GM12864 (cell line): ENCODE measurements around the gene PDHX.

Experiments used
- DNase-seq: peaks from one replicate; pipeline ENCODE4 v3.0.0-alpha.2; 2011; ENCODE audit warnings: low read depth
- H3K4me3 ChIP-seq: 2 replicates; pipeline ENCODE4 v1.5.1; 2011; ENCODE audit warnings: mild to moderate bottlenecking, low read depth, low read length, control low read depth
- TF ChIP-seq, protein P1 (sequence below): IDR thresholded peaks from 2 replicates; pipeline ENCODE4 v1.5.1; 2011; ENCODE audit warnings: low read depth, mild to moderate bottlenecking, moderate library complexity, low read length, control low read depth, inconsistent platforms; ENCODE audit errors: missing control alignments

PDHX gene

DNA sequence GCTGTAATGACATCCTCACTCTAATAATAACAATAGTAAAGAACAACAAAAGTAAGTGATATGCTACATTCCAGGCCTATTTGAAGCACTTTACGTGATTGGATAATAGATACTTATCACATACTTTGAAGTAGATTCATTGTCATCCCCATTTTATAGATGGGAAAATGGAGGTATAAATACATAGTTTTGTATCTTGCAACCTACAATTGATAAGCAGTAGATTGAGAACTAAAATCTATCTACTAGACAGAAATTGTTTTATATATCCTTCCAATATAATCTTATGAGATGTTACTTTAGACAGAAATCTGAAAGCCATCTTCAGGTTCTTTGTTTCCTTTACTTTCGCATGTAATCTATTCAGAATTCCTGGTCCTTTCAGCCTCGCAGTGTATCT, 118.0 kb downstream of the PDHX start:
- no peak for DNase-seq
- H3K4me3 ChIP-seq, result no peak overlapping the region
- TF ChIP-seq, protein P1, sequence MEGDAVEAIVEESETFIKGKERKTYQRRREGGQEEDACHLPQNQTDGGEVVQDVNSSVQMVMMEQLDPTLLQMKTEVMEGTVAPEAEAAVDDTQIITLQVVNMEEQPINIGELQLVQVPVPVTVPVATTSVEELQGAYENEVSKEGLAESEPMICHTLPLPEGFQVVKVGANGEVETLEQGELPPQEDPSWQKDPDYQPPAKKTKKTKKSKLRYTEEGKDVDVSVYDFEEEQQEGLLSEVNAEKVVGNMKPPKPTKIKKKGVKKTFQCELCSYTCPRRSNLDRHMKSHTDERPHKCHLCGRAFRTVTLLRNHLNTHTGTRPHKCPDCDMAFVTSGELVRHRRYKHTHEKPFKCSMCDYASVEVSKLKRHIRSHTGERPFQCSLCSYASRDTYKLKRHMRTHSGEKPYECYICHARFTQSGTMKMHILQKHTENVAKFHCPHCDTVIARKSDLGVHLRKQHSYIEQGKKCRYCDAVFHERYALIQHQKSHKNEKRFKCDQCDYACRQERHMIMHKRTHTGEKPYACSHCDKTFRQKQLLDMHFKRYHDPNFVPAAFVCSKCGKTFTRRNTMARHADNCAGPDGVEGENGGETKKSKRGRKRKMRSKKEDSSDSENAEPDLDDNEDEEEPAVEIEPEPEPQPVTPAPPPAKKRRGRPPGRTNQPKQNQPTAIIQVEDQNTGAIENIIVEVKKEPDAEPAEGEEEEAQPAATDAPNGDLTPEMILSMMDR, result no peak

DNA sequence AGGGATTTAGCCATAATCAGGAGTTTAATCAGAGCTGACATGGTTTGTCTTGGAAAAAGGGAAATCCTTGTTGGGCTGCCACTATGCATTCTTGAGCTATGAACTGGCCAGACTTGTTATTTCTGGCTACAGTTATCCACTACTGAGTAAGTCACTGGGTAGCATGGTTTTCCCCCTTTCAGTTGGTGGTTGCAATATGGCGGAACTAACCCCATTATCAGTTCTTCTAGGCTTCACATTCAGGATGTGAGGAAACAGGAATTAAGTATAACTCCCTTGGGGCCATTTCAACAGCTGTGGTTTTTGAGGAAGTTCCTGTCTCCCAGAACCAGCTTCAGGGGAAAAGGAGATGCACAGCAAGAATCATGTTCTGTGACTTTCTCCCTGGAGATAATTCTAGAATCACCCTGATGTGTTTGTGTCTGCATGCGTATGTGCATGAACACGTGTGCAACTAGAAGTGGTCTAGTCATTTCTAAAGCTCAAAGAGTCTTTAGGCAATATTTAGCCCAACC, 119.5 kb downstream of the PDHX start:
- DNase-seq, result no peak
- TF ChIP-seq, protein P1, result no peak
- H3K4me3 ChIP-seq, result no peak overlapping the region

DNA sequence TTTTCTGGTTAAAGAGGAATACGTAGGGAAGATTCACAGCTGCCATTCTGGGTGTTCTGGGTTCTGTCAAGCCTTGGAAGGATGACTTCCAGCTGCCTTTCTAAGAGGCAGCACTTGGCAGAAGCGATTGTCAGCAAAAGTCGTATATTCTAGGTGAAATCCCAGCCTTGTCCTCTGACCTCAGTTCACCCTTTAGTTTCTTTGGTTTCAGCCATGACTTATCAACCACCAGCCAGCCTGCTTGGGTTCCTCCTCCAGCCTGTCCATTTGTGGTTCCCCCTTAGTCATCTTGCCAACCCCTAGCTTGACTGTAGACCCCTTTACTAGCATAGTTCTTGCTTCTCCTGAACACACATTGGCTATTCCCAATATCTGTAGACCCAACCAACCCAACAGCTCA, 120.2 kb downstream of the PDHX start:
- DNase-seq, result no peak
- H3K4me3 ChIP-seq, result no peak overlapping the region
- TF ChIP-seq, protein P1, result no peak

DNA sequence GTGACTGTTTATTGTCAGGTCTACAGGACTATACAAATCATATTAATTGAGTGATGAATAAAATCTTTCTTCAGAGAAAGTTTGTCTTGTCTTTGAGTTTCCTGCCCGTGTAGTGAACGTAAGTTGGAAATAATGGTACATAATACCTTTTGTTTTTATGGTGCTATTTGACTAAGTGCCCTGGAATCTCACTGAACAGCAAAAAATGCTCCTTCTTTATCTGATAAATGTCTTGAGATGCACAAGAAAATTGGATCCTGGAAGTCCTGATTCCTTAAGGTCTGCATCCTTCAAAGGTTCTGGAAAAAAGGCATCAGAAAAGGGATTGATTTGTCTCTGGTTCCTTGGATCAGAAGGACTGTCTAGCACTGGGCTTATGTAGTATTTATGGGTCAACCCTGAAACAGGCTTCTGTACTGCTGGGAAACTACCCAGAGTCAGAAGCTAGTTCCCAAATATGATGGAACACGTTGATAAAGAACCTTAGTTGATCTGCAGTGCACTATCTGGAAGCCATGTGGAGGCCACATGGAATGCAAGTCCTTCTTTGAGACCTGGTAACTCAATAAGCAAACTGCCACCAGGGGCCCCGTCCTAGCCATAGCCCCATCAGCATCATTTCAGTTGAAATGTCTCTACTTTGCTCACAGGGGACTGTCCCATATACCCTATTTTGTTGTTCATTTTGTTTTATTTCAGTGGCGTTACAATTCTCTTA, 122.0 kb downstream of the PDHX start:
- TF ChIP-seq, protein P1, result peak; percentile 12
- no peak for DNase-seq
- H3K4me3 ChIP-seq, result no peak overlapping the region

DNA sequence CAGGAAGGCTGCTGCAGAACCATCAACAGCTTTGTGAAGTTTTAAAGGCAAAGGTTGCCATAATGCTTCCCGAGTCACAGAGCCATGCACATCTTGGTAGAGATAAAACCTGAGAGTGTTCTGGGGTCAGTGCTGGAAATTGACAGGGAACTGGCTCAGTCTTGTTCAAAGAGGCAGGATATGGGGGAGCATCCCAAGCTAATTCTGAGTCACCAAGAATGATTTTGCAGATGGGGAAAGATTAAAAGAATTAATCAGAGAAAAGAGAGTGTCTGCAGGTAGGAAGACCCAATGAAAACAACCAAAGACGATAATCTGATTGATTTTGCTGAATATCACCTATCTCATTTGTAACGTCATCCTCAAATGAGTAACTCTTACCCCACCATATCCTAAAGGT, 122.7 kb downstream of the PDHX start:
- H3K4me3 ChIP-seq, result no peak overlapping the region
- no peak for DNase-seq
- TF ChIP-seq, protein P1, result no peak

DNA sequence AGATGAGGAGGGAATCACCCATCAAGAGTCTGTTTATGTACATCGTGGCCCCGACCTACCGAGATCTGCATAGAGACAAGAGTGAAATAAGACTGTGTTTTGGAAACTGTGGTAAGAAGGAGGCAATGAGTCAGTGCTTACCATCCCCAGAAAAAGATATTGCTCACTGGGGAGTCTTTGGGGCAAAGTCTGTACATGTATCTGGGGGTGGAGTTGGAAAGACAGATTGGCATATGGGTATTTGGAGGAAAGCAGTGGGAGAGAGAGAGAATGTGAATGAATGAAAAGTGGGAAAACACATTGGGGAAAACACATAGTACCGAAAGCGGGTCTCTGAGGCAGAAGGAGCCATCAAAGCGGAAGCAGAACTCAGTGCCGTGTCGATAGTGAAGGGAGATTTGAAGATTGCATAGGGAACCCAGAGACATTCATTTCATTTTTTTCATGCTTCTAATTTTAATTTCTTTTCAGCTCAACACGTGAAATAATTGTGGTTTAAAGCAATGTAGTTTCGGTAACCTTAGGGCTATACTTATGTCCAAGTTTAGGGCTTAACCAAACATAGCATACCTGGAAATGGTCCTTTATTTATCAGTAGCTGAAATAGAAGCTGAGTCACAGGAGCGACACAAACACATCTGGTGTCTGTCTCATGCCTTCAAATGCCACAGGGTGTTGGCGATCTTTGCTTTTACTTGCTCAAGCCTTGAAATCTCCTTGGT, 124.0 kb downstream of the PDHX start:
- H3K4me3 ChIP-seq, result peak overlapping the region; percentile 36
- peak; percentile 85 for DNase-seq
- TF ChIP-seq, protein P1, result no peak

DNA sequence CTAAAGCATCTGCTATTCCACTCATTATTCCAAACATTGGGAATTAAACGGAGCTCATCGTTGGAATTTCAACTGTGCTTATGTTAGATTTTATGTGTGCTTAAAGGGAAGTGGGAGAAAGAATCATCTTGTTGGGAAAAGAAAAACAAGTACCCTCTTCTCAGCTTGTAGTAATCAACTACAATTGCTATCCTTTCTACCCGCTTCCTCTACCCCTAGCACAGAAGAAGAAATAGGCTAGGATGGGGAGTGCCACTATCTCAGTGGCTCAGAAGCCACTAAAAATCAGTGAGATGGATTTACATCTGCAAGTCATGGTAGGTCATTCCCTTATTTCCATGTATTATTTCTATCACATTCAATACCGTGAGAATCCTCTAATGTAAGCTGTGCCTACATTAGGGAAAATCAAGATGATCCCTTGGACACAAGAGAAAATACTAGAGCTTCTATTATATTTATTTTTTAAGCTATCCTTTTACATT, 124.7 kb downstream of the PDHX start:
- peak overlapping the region; percentile 36 for H3K4me3 ChIP-seq
- TF ChIP-seq, protein P1, result no peak
- DNase-seq, result no peak
